Measurements from ENCODE around the gene PPA2. TPM values are rescaled to one million over a fixed set of nuclear protein-coding genes. Genes with fewer than 3 reads are reported as not detected.

The PPA2 gene
- total RNA-seq, 1 experiment from 2014 or later: 110 TPM

DNA sequence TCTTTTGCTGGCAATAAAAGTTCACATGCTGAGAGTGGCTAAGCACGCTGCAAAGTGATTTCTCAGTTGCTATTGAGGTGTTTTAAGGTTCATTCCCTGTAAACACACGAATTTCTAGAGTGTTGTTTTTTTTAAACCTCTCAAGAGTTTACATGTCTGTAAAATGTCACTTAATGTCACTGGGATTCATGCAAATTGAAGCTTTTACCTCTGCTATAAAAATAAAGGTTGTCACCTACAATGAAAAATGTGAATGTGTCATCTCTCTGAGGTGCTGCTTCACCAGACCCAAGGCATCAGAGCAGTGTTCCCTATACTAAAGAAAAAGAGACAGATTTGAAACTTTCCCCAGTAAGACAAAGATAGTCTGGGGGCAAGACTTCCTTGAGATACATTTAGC, 127.0 kb downstream of the PPA2 start:
- no peak for DNase-seq (ENCODE audit: low read depth)
- in situ Hi-C loops (cut with HindIII; ENCODE audit: low pct_unique_long_range_greater_than_20kb, low sequenced_read_pairs): no loop called here

DNA sequence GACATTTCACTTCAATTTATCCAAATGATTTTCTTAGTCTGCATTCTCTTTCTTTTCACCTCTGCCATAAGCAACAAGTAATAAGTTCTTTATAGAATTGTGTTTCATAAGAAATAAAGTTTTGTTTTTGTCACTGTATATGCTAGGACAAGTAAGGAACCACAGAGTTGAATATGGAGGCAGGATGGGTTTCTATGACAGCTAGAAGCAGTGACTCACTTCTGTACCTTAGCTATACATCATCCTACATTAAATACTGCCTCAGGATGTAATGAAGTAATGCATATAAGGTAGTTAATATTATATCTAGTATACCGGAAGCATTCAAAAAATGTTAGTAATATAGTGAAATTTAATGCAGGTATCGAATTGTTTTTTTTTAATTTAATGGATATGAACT, 128.0 kb downstream of the PPA2 start:
- in situ Hi-C loops (cut with HindIII; ENCODE audit: low pct_unique_long_range_greater_than_20kb, low sequenced_read_pairs): no loop called here
- no peak for DNase-seq (ENCODE audit: low read depth)

GRCh38 chr4:105345358-105345757, 128.5 kb downstream of the PPA2 start:
- no peak for DNase-seq (ENCODE audit: low read depth)
- in situ Hi-C loops (cut with HindIII; ENCODE audit: low pct_unique_long_range_greater_than_20kb, low sequenced_read_pairs): no loop called here

DNA sequence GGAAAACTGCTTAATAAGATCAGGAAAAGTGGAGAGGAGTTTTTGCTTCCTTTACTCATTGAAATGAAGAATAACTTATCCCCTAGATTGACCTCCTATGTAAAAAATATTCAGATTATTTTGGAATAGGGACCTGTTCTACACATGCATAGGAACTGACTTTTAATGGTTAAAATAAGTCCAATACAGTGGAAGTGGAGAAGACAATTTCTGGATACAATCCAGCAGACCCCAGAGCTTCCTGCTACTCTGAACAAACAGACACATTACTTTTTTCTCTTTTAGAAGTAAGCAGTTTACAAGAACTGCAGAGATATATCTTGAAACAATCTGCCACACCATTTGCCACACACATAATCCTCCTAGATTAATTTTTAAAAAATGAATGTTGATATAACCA, 129.7 kb downstream of the PPA2 start:
- DNase-seq (ENCODE audit: low read depth): no peak
- in situ Hi-C loops (cut with HindIII; ENCODE audit: low pct_unique_long_range_greater_than_20kb, low sequenced_read_pairs): no loop called here

GRCh38 chr4:105343146-105343931, 130.5 kb downstream of the PPA2 start:
- no peak for DNase-seq (ENCODE audit: low read depth)
- in situ Hi-C loops (cut with HindIII; ENCODE audit: low pct_unique_long_range_greater_than_20kb, low sequenced_read_pairs): no loop called here

- no peak for DNase-seq (ENCODE audit: low read depth)
- in situ Hi-C loops (cut with HindIII; ENCODE audit: low pct_unique_long_range_greater_than_20kb, low sequenced_read_pairs): no loop called here
Observed at GRCh38 chr4:105329081-105329480, 144.8 kb downstream of the PPA2 start.

DNA sequence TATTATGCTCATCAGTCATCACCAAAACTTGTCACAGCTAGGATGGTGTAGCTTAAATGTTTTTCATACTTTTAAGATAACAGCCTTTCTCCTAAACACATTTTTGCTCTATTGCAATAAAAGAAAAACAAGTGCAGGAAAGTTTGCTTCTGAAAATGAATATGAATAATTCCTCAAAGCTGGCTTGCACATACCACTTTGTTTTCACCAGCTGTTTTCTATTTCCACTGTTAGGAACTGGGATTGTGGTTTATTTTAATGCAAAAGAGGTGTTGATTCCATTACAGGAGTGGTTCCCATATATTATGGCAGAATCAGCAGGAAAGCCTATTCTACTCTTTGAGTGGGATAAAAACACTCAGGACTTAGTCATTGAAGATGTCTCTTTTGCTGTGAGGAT, 145.9 kb downstream of the PPA2 start:
- DNase-seq (ENCODE audit: low read depth): no peak
- in situ Hi-C loops (cut with HindIII; ENCODE audit: low pct_unique_long_range_greater_than_20kb, low sequenced_read_pairs): no loop called here

DNA sequence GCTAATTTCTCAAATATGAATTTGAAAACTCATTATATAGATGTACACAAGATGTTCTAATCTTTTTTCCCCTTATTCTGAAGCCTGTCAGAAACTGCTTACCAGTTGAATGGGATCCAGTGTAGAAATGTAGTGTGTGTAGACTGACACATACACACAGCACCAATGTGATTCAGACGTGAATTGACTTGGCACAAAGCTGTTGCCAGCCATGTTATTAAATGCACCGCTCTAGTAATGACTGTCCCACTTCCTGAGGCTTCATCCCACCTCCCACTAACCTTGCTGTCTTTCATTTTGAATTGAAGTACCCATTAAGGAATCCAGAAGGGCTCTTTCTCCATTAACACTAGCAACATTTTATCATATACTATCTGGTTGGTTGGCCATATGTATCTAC, 146.6 kb downstream of the PPA2 start:
- in situ Hi-C loops (cut with HindIII; ENCODE audit: low pct_unique_long_range_greater_than_20kb, low sequenced_read_pairs): no loop called here
- no peak for DNase-seq (ENCODE audit: low read depth)

Other genes with a start within 250 kb of the PPA2 start
- not detected in 2 replicates for gene ARHGEF38, start 78.6 kb upstream of the PPA2 start, total RNA-seq (2014; rRNA removed; shearing (Covaris generic); ENCODE audit: low replicate concordance)
- 9.6 and 22.4 TPM in 2 replicates for gene INTS12, start 234.6 kb upstream of the PPA2 start, total RNA-seq (2014; rRNA removed; shearing (Covaris generic); ENCODE audit: low replicate concordance)
- gene GSTCD, start 234.7 kb upstream of the PPA2 start, total RNA-seq (2014; rRNA removed; shearing (Covaris generic); ENCODE audit: low replicate concordance): 16.1 and 18.2 TPM in 2 replicates